GM23248 (cell line): ENCODE data around the gene MAN1A1.

Source experiments
- EZH2 ChIP-seq: fragments of 200-600 bp; sonication (generic); IDR thresholded peaks from 2 replicates; pipeline ENCODE4 v1.6.1; 2018; ENCODE audit warnings: antibody characterized with exemption, mild to moderate bottlenecking; ENCODE audit not compliant: insufficient read depth, poor library complexity, severe bottlenecking
- EZH2phosphoT487 ChIP-seq: fragments of 200-600 bp; sonication (generic); IDR thresholded peaks from 2 replicates; pipeline ENCODE4 v1.6.1; 2018; ENCODE audit warnings: antibody characterized with exemption, moderate library complexity, mild to moderate bottlenecking, low read depth; ENCODE audit not compliant: insufficient read depth

- TF ChIP-seq EZH2, result no peak
- TF ChIP-seq EZH2phosphoT487, result no peak
Observed at GRCh38 chr6:119160911-119161310, 188.7 kb downstream of the MAN1A1 start.
